Medulla oblongata (tissue), 1 donor: ENCODE measurements around the gene RRP12.
"Not testable (repeated sequence)": the region's sequence is repeated elsewhere in the genome, so short reads cannot be mapped to it uniquely, and the experiment has no call there.

ENCODE experiments used
- DNase-seq: peaks from one replicate; pipeline ENCODE4 v3.0.0-alpha.2; 2015; ENCODE audit errors: extremely low spot score

The RRP12 gene

DNA sequence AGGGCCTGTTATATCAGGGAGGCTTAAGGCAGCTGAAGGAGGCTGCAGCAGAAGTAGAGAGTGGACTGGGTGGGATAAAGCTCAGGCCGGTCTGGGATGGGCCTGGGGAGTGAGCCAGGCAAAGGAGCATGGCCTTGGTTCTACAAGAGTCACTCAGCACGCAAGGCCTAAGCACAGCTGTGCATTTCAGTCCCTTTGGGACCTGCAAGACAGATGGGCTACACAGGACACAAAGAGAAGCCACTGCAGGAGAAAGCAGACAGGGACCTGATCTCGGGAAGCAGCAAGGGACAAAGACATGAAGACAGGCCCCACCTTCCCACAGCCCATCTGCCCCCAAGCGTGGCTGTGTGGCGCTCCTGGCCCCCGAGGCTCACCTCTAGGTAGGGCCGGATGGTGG is 29.4 kb downstream of the RRP12 start:
- DNase-seq = no peak

DNA sequence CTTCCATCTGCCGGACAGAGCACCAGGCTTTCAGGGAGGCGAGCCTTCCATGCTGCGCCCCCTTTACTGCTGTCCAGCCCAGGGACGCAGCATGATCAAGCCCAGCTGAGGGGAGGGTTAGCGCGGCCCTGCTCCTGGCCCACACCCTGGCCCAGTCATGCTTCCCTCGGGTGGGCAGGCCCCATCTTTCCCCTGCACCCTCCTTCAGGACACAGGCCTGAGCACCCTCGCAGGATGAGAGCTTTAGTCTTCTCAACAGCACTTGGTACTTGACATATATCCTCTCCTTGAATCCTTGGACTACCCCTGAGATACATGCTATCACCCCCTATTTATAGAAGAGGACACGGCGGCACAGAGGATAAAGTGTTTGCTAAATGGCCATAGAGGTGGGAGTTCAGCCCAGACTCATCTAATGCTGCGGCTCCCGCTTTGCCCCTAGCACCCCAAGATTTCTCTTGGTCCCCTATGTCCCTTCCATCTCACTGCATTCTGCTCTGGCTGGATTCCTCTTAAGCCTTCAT is 34.0 kb downstream of the RRP12 start:
- no peak for DNase-seq

DNA sequence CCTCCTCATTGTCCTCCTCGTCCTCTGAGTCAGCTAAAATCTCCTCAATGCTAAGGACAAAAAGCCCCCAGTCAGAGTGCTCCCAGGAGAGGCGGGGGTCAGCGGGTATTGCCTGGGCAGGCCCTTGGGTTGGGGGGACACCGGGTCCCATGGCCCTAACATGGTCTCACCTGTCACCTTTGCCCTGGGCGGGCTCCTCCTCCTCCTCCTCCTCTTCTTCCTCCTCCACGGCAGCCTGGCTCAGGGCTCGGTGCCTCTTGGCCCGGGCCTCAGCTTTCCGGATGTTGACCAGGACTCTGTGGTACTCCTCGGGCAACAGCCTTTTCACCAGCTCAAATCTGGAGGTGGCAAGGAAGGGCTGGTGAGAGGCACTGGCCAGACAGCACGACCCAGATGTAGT is 34.6 kb downstream of the RRP12 start:
- no peak for DNase-seq

DNA sequence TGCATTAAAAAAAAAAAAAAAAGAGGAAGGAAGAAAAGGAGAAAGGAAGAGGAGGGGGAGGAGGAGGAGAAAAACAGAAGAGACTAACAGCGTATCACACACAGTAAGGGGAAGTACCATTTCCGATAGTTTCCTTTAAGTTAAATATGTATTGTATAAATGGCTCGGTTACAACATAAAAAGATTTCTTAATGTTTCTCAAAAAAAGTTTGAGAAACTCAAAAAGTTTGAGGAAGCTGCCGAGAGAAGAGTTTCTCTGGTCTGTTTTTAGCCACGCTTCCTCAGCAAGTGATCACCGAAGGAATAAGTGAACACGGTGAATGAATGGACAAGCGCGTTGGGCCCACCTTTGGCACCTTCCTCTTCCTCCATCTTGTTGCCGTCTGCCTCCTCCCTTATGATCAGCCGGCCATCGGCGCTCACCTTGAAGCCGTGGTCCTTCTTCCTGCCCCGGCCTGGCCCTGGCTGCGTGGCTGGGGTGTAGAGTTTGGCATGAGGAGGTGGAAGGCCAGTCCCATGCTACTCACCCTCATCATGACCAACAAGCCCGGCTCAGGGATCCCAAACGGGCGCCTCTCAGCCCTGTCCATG is 35.3 kb downstream of the RRP12 start:
- peak; percentile 53 for DNase-seq

DNA sequence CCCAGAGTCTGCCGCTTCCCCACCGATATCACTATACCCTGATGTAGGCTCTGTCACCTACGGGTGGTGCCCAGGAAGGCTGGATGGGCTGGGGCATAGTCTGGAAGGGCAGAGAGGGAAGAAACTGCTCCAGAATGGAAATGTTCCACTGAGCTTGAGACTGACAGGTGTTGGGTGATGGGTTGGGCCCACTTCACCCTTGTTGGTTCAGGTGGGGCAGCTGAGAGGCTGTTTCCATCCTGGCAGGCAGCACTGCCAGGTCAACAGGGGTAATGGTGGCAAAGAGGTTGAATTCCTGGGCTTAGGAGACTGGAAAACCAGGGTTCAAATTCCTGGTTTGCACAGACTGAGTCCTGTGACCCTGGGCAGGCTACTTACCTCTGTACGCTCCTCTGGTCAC is 38.1 kb downstream of the RRP12 start:
- DNase-seq = no peak

DNA sequence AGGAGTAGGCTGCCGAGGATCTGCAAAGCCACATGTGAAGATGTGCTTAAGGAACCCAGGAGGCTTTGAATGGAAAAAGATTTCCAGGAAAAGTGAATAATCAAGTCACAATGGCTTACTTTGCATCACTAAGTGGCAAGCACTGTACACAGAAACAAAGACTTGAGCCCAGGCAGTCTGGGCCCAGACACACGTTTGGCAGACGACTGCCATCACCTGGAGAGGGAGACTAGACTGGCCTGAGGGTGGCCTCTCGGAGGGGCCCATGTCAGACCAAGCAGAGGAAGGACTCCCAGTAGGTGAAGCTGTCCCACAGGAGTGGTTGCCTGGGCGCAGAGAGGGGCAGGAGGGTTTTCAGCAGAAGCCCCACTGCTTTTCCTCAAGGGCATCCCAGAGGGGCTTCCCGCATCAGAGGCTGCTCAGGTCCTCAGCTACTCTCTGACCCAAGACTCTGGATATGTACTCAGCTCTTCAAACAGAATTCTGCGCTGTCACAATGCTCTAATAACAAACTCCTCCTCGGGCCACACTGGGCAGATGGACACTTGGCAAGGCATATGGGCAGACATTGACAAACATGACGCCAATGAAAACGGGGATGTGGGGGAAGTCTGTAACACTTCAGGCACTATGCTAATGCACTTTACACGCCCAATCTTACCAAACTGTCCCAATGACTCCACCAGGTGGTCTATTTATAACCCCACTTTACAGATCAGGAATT is 38.7 kb downstream of the RRP12 start:
- no peak for DNase-seq

DNA sequence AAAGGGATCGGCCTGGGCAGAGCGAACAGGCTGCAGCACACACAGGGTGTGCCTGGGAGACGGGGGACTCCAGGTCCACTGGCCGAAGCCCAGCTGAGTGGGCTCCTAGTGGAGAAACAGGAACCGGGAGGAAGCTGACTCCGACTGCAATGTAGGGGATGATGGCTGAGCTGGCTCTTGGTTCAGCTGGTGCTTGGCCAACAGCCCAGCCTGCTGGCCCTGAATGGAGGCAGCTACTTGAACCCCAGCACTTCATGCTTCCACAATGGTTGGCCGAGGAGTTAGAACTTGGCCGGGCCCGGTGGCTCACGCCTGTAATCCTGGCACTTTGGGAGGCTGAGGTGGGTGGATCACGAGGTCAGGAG is 39.6 kb downstream of the RRP12 start:
- DNase-seq = no peak

DNA sequence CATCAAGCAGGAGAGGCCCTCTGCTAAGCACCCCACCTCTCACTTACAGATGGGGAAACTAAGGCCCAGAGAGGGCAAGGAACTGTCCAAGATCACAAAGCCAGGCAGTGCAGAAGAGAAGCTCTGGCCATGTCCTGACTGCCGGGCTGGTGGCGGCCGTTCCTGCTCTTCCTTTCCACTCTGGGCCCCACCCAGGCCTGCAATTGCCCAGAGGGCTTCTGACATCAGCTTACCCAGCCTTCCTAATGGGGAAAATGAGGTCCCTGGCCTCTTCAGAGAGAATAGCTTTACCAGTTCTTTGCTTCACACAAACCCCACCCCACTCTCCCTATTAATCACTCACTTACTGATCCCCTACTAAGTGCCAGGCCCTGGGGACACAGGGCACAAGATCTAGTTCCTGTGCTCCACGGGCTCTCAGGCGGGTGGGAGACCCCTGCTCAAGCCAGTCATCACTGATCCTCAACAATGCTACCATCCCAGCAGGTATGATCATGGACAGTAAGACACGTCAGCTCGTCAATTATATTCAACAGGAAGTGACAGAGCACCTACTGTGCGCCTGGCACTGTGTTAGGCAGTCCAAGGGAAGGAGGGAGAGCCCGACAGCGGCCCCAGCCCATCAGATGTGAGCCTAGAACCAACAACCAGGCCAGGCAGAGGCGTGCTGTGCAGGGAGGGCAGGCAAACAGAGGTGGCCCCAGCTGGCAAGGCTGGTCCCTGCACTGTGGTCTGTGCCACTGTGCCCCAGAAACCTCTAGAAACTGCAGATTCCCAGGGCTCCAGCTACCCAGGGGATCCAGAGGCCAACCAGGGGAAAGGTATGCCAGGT is 40.2 kb downstream of the RRP12 start:
- no peak for DNase-seq

DNA sequence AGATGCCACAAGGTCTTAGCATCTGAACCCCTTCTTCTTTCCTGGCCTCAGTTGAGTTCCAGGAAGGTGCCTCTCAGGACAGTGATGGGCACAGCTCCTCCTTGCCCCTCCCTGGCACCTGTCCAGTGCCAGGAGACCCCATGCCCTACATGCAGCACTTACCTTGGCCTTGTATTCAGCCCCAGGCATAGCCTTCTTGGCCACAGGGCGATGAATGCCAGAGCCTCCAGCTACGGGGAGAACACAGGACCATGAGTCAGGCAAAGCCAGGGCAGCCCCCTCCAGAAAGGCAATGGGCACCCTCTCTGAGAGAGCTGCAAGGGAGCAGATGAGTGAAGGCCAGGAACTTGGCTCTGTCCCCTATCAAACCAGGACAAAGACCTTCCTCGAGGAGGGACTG is 42.4 kb downstream of the RRP12 start:
- DNase-seq = no peak

DNA sequence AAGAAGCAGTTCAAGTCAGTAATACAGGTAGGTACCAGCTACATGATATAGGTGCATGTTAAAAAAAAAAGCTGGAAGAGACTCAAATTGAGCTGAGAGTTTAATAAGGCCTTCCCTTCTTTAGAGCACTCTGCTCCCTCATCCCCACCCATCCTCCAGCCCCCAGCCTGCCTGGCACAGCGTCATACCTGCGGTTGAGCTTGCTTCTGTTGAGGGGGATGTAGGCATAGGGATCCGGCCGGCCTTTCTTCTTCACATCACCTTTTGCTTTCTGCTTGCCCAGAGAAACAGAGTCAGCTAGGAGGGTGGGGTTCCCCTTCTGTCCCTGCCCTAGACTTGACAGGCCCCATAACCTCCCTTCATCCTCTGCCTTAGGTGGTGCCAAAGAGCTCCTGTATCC is 42.8 kb downstream of the RRP12 start:
- DNase-seq = no peak

DNA sequence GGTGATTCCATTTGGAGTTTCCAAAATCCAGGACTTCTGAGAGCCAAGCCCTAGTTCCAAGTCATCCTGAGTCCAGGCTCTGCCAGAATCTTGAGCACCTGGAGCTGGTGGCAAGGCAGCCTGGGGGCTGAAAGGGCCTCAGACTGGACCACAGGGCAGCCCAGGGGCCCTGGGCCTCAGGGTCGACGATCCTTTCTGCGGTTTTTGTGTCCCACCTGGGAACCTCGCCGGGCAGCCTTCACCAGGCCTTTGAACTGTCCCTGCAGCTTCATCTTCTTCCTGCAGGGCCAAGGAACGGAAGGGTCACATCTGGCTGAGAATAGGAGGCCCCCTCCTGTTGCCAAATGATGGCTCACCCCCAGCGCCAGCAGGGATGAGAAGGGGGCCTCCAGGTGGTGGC is 44.2 kb downstream of the RRP12 start:
- DNase-seq = no peak

DNA sequence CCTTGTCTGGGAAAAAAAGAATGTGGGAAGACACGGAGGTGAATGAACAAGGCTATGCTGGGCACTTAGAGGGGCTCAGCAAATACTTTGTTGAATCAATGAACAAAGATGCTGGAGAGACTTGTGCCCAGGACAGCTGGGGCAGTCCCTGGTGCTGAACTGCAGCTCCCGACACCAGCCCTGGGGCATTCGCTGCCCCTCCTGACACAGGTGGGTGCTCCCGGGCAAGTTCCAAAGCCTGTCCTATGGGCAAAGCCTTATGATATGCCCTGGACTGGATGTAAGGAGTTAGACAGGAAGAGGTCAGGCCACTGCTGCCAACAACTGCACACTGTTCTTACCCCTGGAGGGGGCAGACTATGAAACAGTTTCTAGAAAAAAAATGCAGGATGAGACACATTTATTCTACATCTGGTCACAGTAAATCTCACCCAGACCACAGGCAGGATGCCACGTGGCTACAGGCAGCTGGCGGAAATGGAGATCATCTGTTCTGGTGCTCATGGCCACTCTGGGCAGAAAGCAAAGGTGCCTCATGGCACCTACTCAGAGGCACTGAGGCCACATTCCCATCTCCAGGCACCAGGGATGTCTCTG is 44.7 kb downstream of the RRP12 start:
- no peak for DNase-seq

DNA sequence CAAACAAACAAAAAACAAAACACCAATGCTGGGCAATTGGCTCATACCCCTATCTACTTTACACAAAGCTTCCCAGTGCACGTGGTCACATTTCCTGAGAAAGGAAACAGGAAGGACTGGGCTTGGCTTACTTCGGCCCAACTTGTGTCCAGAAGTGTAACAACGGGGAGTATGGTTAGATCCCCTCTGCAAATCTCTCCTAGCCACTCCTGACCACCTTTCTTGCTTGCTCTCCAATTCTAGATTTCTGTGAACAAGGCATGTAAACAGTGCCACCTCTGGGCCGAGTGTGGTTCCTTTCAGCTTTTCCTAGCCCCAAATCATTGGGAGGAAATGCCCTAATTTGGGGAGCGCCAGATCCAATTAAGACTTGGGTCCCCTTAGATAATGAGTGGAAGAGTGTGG is 45.6 kb downstream of the RRP12 start:
- peak; percentile 42 for DNase-seq

DNA sequence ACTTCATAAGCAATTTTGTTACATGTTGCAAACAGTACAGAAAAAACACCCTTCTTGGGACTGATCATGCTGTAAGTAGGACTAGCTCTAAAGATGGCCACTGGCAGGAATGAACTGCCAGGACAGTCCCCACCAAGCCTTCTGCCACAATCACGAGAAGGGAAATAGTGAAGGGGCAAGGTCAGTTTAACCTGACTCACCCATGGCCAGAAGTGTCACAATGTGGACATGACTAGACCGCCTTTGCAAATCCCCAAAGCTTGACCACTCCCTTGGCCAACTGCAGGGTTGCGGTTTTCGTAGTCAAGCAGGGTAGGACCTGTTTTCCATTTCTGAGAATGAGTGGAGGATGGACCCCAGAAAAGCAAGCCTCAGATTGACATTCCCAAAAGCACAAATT is 47.2 kb downstream of the RRP12 start:
- no peak for DNase-seq

DNA sequence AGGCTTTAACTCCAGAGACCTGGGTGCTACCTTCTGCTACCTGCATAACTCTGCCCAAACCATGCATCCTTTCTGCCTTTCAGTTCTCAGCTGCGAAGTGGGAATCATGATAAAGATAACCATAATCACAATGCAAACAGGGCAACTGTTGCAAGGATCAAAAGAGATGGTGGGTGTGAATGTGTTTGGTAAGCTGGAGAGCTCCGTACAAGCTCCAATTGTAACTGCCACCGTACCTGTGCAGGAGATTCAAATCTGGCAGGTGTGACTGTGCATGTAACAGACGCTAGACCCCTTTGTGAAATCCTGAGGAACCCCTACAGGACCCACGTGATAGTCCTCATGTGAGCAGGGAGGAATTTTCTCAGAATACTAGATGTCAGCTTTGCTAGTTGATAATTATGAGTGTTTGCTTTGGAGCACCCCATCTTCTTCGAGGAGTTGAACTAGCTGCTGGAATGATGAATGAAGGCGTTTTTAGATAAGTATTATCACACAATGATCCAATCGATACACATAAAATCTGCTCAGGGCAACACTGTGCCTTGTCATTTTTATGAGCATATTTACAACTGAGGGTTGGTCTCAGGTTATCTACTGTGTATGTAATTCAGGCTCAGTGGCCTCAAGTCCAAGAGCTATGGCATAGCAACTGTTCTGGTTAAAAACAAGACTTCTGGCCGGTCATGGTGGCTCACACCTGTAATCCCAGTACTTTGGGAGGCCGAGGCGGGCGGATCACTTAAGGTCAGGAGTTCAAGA is 51.2 kb downstream of the RRP12 start:
- no peak for DNase-seq

DNA sequence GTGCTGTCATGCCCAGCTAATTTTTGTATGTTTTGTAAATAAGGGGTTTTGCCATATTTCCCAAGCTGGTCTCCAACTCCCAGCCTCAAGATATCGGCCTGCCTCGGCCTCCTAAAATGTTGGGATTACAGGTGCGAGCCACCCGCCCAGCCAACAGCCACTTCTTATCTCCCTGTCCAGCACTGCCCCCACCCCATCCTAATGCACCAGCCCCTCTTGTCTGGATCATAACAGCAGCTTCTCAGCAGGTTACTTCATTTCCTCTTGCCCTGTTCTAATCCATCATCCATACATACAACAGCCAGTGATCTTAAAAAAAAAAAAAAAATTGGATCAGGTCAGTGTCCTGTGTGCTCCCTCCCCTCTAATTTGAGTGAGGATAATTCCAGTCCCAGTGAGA is 53.8 kb downstream of the RRP12 start:
- no peak for DNase-seq

DNA sequence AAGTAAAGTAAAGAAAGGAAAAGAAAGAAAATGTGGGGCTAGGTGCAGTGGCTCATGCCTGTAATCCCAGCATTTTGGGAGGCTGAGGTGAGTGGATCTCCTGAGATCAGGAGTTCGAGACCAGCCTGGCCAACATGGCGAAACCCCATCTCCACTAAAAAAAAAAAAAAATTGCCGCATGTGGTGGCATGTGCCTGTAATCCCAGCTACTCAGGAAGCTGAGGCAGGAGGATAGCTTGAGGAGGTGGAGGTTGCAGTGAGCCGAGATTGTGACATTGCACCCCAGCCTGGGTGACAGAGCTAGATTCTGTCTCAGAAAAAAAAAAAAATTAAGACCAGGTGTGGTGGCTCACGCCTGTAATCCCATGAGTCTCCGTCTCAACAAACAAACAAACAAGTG is 57.5 kb downstream of the RRP12 start:
- not testable (repeated sequence) for DNase-seq

DNA sequence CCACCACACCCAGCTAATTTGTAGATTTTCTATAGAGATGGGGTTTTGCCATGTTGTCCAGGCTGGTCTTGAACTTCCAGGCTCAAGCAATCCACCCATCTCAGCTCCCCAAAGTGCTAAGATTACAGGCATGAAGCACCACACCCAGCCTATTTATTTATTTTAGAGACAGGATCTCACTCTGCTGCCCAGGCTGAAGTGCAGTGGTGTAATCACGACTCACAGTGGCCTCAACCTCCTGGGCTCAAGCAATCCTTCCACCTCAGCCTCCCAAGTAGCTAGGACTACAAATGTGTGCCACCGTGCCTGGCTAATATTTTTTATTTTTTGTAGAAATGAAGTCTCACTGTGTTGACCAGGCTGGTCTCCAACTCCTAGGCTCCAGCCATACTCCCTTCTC is 59.7 kb downstream of the RRP12 start:
- DNase-seq = no peak

DNA sequence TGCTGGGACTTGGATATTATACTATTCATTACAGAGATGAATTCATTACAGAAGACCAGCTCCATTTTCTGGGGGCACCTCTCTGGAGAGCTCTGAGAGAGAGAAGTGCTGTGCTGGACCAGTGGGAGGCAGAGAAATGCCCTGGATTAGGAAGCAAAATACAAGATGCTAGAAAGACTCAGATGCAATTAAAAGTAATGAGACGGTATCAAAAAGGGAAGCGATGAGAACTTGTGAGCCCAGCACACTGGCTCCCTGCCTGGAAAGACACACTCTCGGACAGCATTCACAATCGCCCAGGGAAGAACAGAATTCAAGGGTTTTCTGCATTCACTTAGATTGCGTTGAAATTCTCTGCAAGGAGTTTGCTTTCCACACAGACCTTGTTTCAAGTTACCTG is 63.1 kb downstream of the RRP12 start:
- DNase-seq = peak; percentile 16

DNA sequence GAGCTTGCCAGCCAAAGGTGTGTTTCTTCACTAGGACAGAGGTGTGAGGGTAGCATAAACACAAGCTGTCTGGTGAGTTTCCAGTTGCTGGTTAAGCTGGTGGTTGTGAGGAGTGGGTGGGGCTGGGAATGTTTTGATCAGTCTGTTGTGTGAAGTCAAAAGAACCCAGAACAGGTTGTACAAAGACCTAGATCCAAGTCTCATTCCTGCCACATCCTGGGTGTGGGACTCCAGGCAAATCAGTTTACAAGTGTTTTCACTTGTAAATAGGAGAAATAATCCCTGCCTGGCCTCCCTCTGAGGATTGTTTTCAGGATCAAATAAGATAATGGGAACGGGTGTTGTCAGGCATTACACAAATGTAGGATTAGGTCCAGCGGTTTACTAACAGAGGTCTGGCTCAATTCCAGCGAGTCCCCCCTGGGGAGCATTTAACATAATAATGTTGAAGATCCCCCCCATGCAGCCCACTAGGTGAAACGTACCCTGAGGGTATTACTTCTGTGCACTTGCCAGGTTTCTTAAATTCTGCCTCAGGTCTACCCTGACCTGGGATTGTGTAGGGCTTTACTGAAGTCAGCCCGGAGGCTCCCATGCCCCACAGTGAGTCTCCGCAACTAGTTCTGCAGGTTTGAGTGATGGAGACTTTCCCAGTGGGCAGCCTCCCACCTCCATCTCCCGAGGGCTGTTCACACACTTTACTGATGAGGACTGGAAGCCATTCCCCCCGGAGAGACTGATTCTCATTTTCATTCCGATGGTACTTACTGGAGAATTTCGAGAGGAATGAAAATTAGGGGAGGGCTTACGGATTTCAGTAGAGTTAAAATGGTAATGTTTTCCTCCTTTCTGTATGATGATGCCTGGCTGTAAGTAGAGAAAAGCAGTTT is 64.0 kb downstream of the RRP12 start:
- DNase-seq = no peak

DNA sequence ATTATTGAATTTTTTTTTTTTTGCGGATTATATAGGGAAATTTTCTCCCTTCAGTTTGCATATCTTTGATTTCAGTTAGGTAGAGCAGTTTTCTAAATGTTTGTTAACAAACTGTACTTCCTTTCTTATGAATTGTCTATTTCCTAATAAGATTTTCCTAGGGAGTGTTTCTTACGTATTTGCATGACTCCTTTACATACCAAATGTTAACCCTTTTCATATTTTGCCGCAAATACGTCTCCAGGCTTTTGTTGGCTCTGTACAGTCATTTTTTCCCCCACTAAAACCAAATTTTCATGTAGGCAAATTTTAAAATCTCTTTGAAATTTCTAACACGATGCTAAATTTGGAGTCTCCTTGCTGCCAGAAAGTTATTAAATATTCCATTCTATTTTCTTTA is 64.7 kb downstream of the RRP12 start:
- DNase-seq = no peak
